ENCODE data around the gene RAB3IL1. TPM values are rescaled to one million over a fixed set of nuclear protein-coding genes. Genes with fewer than 3 reads are reported as not detected.

RAB3IL1 gene
- total and polyA plus RNA-seq, 9 of the 15 experiments (the other 6 are each of a cell fraction or from before 2014, with no cell fraction given): 0.15 to 42.6 (median 15.5) TPM

DNA sequence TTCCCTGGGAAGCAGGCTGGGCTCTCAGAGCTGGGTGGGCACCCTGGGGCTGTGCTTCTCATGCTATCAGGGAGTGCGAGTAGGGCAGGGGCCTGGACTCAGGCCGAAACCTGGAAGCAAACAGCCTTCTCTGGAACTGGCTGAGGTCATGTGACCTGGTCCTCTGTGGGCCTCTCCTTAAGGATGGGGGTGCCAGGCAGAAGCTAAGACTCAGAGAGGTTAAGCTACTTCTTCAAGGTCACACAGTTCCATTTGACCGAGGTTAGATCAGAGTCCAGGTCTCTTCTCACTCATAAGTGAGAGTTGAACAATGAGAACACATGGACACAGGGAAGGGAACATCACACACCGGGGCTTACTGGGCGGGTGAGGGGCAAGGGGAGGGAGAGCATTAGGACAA lies 33.4 kb downstream of the RAB3IL1 start:
- POLR2A ChIA-PET: interaction anchor here (0.6 to 1.6 kb wide), 5 partner anchors 12 to 682 kb away, joined by 3 to 5 read pairs (median 3); no protein-coding TSS in a partner anchor
- 0 out of 2 replicates have a peak, but pooled peaks cover 7% of the 10 kb centered on the region for H4K20me1 ChIP-seq (replicated peaks; ENCODE audit: control insufficient read depth, insufficient read depth, low read length)
- WGBS (ENCODE audit: insufficient coverage, low coverage, missing lambda C conversion rate): 81% methylated on average over 5 of the region's 5 CpGs
- BruUV-seq (replicated peaks): no TSS peak
- H3K9me3 ChIP-seq (replicated peaks; ENCODE audit: control insufficient read depth, insufficient read depth, low read depth, low read length): no peaks in the 10 kb centered on the region
- TF ChIP-seq, protein P1, sequence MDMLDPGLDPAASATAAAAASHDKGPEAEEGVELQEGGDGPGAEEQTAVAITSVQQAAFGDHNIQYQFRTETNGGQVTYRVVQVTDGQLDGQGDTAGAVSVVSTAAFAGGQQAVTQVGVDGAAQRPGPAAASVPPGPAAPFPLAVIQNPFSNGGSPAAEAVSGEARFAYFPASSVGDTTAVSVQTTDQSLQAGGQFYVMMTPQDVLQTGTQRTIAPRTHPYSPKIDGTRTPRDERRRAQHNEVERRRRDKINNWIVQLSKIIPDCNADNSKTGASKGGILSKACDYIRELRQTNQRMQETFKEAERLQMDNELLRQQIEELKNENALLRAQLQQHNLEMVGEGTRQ (CRISPR knock-in tag; IDR thresholded peaks at IDR 0.05): peak; percentile 27
- TF ChIP-seq MED1 (CRISPR knock-in tag; IDR thresholded peaks at IDR 0.05; ENCODE audit: borderline replicate concordance): no peak
- TF ChIP-seq BCOR (IDR thresholded peaks at IDR 0.05): peak; percentile 60; the same call in 1 of the 2 replicates
- peak; percentile 60 for TF ChIP-seq RBM25 (IDR thresholded peaks at IDR 0.05; ENCODE audit: low read depth, low read length, severe bottlenecking)
- peak; percentile 77 for TF ChIP-seq TFE3 (CRISPR knock-in tag; IDR thresholded peaks at IDR 0.05)
- no peak for TF ChIP-seq AFF1 (IDR thresholded peaks at IDR 0.05; ENCODE audit: low read depth in 1 of 2, partially characterized antibody in 2 of 2)
- TF ChIP-seq RAD51 (IDR thresholded peaks at IDR 0.05; ENCODE audit: borderline replicate concordance, low read depth): peak; percentile 34; the same call in 1 of the 2 replicates
- intact Hi-C loops (cut with micrococcal nuclease) (no loop called here), in situ Hi-C loops (cut with MboI) (no loop called here)
- FAIRE-seq (no peak), ATAC-seq (no peak), DNase-seq (ENCODE audit: extremely low read depth in 1 of 4, low spot score in 3 of 4) (no peak)
- no peak overlapping the region for H3K4me3 ChIP-seq
- H2AFZ ChIP-seq (ENCODE audit: low read depth, low read length): no peak overlapping the region
- H3K27me3 ChIP-seq (ENCODE audit: control insufficient read depth in 2 of 2, insufficient read depth in 2 of 2, low read length in 2 of 2): no peaks in the 10 kb centered on the region
- H3K4me2 ChIP-seq (ENCODE audit: insufficient read depth, low read length): no peak overlapping the region
- H3K9me1 ChIP-seq (ENCODE audit: control insufficient read depth, insufficient read depth, low read length): peaks cover 7% of the 10 kb centered on the region
- peak overlapping the region in 1 of 2 experiments; percentile 79; a peak in 2 of 4 replicates for H3K9ac ChIP-seq (ENCODE audit: insufficient read depth in 1 of 2, low read depth in 2 of 2, low read length in 2 of 2)
- CTCF ChIA-PET (ENCODE audit: low intra/inter-chr PET ratio): no interaction called here
- H3K36me3 ChIP-seq (ENCODE audit: control insufficient read depth, insufficient read depth, low read length): peaks cover 15% of the 10 kb centered on the region; the same call in 2 of the 3 replicates
- no peak overlapping the region for H3K27ac ChIP-seq (ENCODE audit: extremely low read depth, low read depth, low read length)
- H3K4me1 ChIP-seq (replicated peaks in 1 of 2; ENCODE audit: control insufficient read depth in 2 of 2, insufficient read depth in 2 of 2, low read length in 2 of 2): peaks cover 20 to 45% of the 10 kb centered on the region in 2 experiments; a peak in 4 of 5 replicates
- H3K79me2 ChIP-seq (ENCODE audit: control insufficient read depth, insufficient read depth, low read length): peaks cover 39% of the 10 kb centered on the region

All from K562 (cell line).